GM03348 (cell line): ENCODE data around the gene NUDT8.
"Not testable (repeated sequence)": the region's sequence is repeated elsewhere in the genome, so short reads cannot be mapped to it uniquely, and the experiment has no call there.

Experiments used
- DNase-seq: peaks from one replicate; pipeline ENCODE4 v3.0.0; 2012; ENCODE audit warnings: low spot score

The NUDT8 gene

DNA sequence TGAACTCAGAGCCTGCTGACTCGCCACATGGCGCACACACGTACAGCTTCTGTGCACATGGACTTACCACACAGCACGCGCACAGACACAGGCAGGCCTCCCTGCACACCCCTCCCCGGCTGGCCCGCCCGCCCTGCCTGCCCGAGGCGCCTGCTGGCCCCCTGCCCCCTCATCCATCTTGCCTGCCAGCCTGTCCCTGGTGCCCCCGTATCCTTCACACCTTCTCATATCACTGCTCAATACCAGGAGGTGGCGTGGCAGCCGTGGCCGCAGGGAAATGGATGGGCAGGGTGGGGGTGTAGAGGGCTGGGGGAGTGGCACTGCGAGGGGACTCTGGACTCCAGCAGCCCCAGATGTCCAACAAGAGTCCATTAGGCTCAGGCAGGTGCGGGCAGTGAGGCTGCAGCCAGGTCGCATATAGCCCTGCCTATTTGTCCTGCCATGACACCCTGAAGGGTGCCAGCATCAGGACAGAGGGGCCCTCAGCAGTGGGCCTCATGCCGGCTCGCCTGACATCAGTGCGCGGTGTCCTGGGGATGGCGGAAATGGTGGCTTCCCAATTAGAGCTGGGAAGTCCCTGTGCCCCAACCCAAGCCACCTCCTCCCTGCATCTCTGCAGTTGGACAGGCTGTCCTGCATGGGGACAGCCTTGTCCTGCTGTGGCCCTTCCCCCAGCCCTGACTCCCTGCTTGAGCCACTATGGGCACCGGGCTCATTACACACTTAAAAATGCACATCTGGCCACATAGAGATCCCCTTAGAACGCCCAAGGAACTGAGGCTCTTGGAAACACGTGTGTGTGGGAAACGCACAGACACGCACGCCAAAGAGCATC is 11.8 kb upstream of the NUDT8 start:
- no peak for DNase-seq

GRCh38 chr11:67640758-67641337 is 11.1 kb upstream of the NUDT8 start:
- no peak for DNase-seq

DNA sequence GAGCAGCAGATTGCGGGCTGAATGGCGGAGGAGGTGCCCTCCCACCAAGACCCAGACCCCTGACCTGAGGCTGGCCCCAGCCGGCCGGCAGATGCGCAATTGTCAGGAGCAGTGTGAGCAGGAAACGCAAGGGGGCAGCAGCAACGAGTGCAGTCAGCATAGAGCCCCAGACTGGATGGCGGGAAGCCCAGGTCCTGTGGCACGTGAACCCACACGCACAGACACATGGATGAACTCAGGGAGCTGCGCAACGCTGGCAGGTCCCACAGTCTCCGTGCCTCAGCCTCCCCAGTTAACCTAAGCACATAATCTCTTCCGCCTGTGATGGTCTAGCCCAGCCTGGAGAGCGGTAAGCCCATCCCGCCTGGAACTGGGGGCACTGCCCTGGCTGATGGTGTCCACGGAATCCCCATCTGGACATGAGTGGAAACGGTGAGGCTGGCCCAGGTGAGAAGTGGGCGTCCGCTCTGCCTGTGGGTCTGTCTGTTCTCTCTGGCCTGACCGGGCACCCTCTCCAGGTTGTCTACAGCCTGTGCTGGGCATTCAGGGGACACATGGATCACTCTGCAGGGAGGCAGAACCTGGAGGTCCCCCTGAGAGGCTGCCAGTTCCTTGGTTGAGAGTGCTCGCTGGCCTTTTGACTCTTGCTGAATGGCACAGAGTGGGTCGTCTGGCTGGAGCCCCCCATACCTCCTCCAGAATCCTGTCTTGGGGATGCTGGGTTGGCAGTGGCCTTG is 10.5 kb upstream of the NUDT8 start:
- DNase-seq: peak; percentile 81

- no peak for DNase-seq
These were observed 9.7 kb upstream of the NUDT8 start, which contains the start of gene TBX10 for GRCh38 chr11:67639438-67639859. TBX10 (minus strand) TSS chr11:67639763; CDS start chr11:67639472, 291 bp downstream.

DNA sequence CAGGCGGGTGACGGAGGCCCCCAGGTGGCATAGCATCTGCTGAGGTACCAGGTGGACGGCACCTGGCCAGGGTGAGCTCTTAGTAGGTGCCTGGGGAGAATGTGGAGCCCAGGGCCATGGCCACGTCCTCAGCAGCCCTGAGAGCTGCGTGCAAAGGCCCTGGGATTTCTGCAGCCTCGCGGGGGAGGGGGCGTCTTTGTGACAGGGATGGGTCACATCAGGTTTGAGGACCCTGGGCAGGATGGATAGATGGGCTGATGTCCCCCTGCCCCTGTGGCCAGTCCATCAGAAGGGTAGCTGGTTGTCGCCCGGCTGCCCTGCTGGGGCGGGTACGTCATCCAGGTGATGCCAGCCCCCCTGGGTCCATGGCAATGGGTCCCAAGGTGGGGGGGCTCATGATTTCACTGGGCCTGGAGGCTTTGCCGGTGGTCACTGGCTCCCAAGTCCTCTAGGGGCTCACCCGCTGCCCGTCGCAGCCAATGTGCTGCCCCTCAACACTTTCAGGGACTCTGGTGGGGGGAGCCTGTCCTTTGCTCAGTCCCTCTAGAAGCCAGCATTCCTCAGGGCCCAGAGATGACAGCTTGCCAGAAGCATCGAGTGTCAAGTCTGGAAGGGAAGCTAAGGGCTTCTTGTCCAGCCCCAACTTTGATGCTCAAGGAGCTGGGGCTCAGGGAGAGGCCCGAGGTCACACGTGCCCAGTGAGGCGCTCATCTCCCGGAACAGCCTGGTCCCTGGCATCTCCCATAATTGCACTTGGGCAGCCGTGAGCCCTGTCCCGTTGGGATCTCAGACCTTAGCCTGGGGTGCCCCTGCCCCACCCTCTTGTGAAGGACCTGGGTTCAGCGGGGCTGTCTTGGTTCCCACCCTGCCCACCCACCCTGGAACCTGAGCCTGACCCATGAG is 9.0 kb upstream of the NUDT8 start:
- DNase-seq: no peak

GRCh38 chr11:67637441-67637840 is 7.7 kb upstream of the NUDT8 start:
- DNase-seq: not testable (repeated sequence)

- no peak for DNase-seq
These were observed 7.2 kb upstream of the NUDT8 start for GRCh38 chr11:67636962-67637361.

GRCh38 chr11:67635231-67635521 is 5.4 kb upstream of the NUDT8 start:
- DNase-seq: no peak

- no peak for DNase-seq
These were observed 4.9 kb upstream of the NUDT8 start for GRCh38 chr11:67634366-67635230.

DNA sequence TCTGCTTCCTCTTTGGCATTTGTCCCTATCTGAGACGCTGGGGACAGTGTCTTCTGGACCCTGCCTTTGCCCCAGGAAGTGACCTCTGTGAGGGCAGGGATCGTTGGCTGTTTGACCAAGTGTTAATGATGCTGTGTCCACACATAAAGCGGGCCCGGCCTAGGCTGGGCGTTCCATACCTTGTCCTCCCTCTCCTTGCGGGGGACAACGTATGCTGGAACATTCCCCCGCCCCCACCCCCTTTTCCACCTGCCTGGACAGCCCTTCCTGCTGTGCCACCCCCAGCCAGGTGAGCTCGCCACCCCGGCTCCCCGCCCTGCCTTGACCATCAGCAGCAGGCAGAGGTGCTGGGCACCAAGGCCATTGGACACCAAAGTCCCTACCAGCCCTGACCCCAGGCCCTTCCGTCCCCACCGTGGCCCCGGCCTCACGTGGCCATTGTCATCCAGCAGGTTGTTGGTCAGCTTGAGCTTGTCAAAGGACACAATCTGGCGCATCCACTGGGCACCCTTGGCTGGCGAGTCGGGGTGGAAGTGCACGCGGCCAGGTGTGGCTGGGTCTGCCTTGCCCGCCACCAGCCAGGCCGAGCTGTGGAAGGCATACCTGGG is 4.1 kb upstream of the NUDT8 start:
- no peak for DNase-seq

DNA sequence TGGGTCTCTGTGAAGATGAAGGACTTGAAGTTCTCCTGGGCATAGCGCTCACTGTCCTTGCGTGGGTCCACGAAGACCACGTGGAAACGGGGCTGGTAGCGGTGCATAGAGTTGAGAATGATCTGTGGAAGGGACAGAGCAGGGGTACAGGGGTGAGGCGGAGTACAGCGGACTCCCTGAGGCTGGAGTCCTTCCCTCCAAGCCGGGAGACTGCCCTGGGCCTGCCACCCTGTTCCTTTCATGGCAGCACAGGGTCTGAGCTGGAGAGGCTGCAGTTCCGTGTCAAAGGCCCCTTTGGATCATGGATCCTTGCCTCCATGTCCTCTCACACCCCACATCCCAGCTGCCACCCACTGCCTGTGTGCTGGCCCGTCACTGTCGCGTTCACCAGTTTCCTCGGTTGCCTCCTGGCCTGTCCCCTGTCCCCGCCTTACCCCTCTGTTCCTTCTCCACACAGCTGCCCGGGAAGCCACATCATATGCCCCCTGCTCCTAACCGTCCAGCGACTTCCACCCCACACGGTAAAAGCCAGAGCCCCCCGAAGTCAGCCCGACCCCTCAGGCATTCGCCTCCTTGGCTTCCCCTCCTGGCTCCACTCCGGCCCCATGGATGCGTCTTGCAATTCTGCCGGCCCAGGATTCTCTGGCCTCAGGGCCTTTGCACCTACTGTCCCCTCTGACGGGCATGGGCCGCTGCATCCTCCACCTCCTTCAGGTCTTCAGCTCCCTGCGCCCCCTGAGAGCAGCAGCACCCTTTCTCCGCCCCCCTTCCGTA is 3.4 kb upstream of the NUDT8 start:
- DNase-seq: no peak

- no peak for DNase-seq
These were observed 2.6 kb upstream of the NUDT8 start for GRCh38 chr11:67632175-67632981.

GRCh38 chr11:67631853-67632174 is 2.1 kb upstream of the NUDT8 start:
- DNase-seq: no peak

GRCh38 chr11:67631411-67631810 is 1.7 kb upstream of the NUDT8 start:
- DNase-seq: no peak

- DNase-seq: no peak
These were observed 1.2 kb upstream of the NUDT8 start for GRCh38 chr11:67630943-67631331.

- DNase-seq: peak; percentile 100
These were observed 648 bp upstream of the NUDT8 start for GRCh38 chr11:67630228-67630942.

DNA sequence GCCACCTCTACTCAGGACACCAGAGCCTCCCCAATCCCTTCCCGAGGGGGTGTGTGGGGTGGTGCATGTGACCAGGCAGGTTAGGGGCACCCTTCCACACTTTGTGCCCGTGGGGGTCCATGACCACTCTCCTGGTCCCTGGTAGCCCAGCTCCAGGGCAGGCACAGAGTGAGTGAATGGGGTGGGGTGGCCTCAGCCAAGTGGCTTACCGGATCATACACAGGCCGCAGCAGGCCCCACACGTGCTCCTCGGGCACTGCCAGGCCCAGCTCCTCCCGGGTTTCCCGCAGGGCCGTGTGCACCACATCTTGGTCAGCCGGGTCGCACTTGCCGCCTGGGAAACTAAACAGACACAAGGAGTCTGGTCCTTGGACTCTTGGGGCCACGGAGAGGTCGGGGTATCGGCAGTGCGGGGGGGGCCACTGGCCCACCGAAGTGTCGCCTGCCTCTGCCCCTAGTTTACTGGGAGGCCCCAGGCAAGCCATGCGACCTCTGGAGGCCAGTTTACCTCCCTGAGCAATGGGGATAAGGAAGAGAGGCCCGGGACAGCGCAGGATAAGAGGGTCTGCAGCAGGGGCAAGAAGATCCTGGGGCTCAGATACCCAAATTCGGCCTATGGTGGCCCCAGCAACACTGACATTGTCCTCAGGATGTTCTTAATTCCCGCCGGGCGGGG is 889 bp downstream of the NUDT8 start:
- DNase-seq: no peak
